Measurements from ENCODE around the gene VPS4B. TPM values are rescaled to one million over a fixed set of nuclear protein-coding genes. Genes with fewer than 3 reads are reported as not detected.

The VPS4B gene
- total and polyA plus RNA-seq, 2 experiments from 2014 or later, result 45.5 to 49.2 TPM

DNA sequence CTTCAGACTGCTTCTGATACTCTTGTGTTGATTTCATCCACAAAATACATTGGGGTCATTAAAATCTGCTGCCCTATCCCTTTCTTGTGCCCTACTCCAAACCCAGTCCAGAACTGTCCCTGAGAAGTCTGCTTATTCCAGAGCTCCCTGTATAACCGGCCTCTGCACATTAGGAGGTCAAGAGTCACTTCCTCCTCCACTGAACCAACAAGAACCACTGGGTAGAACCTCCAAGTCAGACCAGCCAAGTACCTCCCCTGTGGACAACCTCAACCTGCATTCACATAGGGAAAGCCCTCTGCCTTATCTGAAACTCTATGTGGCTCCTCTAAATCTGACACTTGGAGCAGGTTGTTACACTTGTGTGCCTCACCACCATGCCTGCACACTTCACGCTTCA is 77.4 kb downstream of the VPS4B start:
- Histone ChIP-seq H3K4me1 (ENCODE audit: insufficient read depth) (no peaks in the 10 kb centered on the region), H3K36me3 (ENCODE audit: low read depth) (peaks cover 39% of the 10 kb centered on the region), H3F3A (ENCODE audit: insufficient read depth) (peaks cover 11% of the 10 kb centered on the region; the same call in 1 of the 2 replicates), H3K27me3 (replicated peaks; ENCODE audit: insufficient read depth) (no peaks in the 10 kb centered on the region), H3K9me2 (ENCODE audit: insufficient read depth) (no peaks in the 10 kb centered on the region), H3K27ac (no peak overlapping the region), H3K4me2 (ENCODE audit: unreplicated experiment) (no peak overlapping the region), H2AFZ (no peak overlapping the region), H3K4me3 (no peak overlapping the region), H3K9me3 (ENCODE audit: low read depth) (no peaks in the 10 kb centered on the region), H4K20me1 (ENCODE audit: insufficient read depth) (no peaks in the 10 kb centered on the region), H3K9ac (no peak overlapping the region), H3K79me2 (ENCODE audit: insufficient read depth) (peaks cover 7% of the 10 kb centered on the region; the same call in 1 of the 2 replicates)
- WGBS, 2 experiments (ENCODE audit: low coverage in 1 of 2, low lambda C conversion rate in 2 of 2, missing lambda C conversion rate in 2 of 2), result 87 to 89% methylated on average over 2 of the region's 2 CpGs
- DNase-seq, result no peak
- in situ Hi-C loops (cut with MboI), result no loop called here
- TF ChIP-seq EZH2 (IDR thresholded peaks at IDR 0.05; ENCODE audit: insufficient read depth, poor library complexity, severe bottlenecking) (no peak), EZH2phosphoT487 (IDR thresholded peaks at IDR 0.05; ENCODE audit: insufficient read depth, low read depth) (no peak)

DNA sequence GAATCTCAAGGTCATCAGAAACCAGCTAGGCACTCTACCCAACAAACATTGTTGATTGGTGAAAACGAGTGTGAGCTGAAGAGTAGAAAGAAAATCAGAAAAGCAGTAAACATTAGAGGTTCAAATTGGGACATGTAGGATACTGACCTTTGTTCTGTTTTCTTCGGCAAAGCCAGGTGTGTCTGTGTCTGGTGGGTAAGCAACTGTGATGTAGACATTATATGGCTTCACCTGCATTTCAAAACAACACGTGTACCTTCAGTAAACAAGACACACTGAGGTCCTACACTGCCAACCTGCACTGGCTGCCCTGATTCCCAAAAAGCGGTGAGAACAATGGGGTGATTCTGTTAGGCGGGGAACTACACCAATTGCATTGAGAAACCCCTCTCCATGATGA is 78.0 kb downstream of the VPS4B start:
- Histone ChIP-seq H3K4me3 (no peak overlapping the region), H3K27ac (no peak overlapping the region), H3K79me2 (ENCODE audit: insufficient read depth) (peaks cover 7% of the 10 kb centered on the region; the same call in 1 of the 2 replicates), H3F3A (ENCODE audit: insufficient read depth) (peaks cover 15% of the 10 kb centered on the region; the same call in 1 of the 2 replicates), H2AFZ (no peak overlapping the region), H3K4me2 (ENCODE audit: unreplicated experiment) (no peak overlapping the region), H3K27me3 (replicated peaks; ENCODE audit: insufficient read depth) (no peaks in the 10 kb centered on the region), H3K4me1 (ENCODE audit: insufficient read depth) (no peaks in the 10 kb centered on the region), H3K9me3 (ENCODE audit: low read depth) (no peaks in the 10 kb centered on the region), H3K36me3 (ENCODE audit: low read depth) (peaks cover 34% of the 10 kb centered on the region), H3K9ac (no peak overlapping the region), H4K20me1 (ENCODE audit: insufficient read depth) (no peaks in the 10 kb centered on the region), H3K9me2 (ENCODE audit: insufficient read depth) (no peaks in the 10 kb centered on the region)
- WGBS, 2 experiments (ENCODE audit: low coverage in 1 of 2, low lambda C conversion rate in 2 of 2, missing lambda C conversion rate in 2 of 2), result 95 to 96% methylated on average over 4 to 5 of the region's 5 CpGs
- in situ Hi-C loops (cut with MboI), result no loop called here
- TF ChIP-seq EZH2phosphoT487 (IDR thresholded peaks at IDR 0.05; ENCODE audit: insufficient read depth, low read depth) (no peak), EZH2 (IDR thresholded peaks at IDR 0.05; ENCODE audit: insufficient read depth, poor library complexity, severe bottlenecking) (no peak)
- no peak for DNase-seq

DNA sequence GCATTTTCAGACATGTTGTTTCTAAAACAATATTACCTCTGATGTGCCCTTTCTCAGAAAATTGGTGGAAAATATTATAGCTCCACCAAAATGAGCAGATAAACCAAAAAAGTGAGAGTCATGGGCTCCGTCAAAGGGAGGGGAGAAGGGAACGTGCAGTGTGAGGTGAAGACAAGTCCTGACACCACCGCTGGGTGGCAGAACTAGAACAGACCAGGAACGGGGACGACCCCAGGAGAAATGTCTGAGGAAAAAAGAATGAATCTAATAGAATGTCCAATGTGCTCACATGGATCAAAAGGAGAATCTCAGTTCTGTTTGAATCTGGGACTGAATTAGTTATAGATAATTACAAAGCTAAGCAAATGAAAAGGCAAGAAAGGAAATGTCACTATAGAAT is 80.1 kb downstream of the VPS4B start:
- no peak overlapping the region for H2AFZ ChIP-seq
- H3K4me2 ChIP-seq (ENCODE audit: unreplicated experiment), result no peak overlapping the region
- no peak overlapping the region for H3K9ac ChIP-seq
- no peaks in the 10 kb centered on the region for H3K9me2 ChIP-seq (ENCODE audit: insufficient read depth)
- WGBS, 2 experiments (ENCODE audit: low coverage in 1 of 2, low lambda C conversion rate in 2 of 2, missing lambda C conversion rate in 2 of 2), result 54 to 59% methylated on average over 5 of the region's 5 CpGs
- H3K4me1 ChIP-seq (ENCODE audit: insufficient read depth), result peaks cover 2% of the 10 kb centered on the region; the same call in 1 of the 2 replicates
- H4K20me1 ChIP-seq (ENCODE audit: insufficient read depth), result no peaks in the 10 kb centered on the region
- peaks cover 35% of the 10 kb centered on the region for H3F3A ChIP-seq (ENCODE audit: insufficient read depth)
- in situ Hi-C loops (cut with MboI), result no loop called here
- no peak overlapping the region for H3K27ac ChIP-seq
- no peak overlapping the region for H3K4me3 ChIP-seq
- H3K79me2 ChIP-seq (ENCODE audit: insufficient read depth), result peaks cover 7% of the 10 kb centered on the region; the same call in 1 of the 2 replicates
- H3K9me3 ChIP-seq (ENCODE audit: low read depth), result no peaks in the 10 kb centered on the region
- DNase-seq, result peak; percentile 37
- no peak for TF ChIP-seq EZH2phosphoT487 (IDR thresholded peaks at IDR 0.05; ENCODE audit: insufficient read depth, low read depth)
- no peak for TF ChIP-seq EZH2 (IDR thresholded peaks at IDR 0.05; ENCODE audit: insufficient read depth, poor library complexity, severe bottlenecking)
- H3K27me3 ChIP-seq (replicated peaks; ENCODE audit: insufficient read depth), result no peaks in the 10 kb centered on the region
- H3K36me3 ChIP-seq (ENCODE audit: low read depth), result peaks cover 51% of the 10 kb centered on the region

- 3 to 6% methylated on average over 4 of the region's 4 CpGs for WGBS, 2 experiments (ENCODE audit: low coverage in 1 of 2, low lambda C conversion rate in 2 of 2, missing lambda C conversion rate in 2 of 2)
- Histone ChIP-seq H3K4me2 (ENCODE audit: unreplicated experiment) (no peak overlapping the region), H3F3A (ENCODE audit: insufficient read depth) (peaks cover 49% of the 10 kb centered on the region), H3K4me3 (no peak overlapping the region), H3K4me1 (ENCODE audit: insufficient read depth) (peaks cover 14% of the 10 kb centered on the region), H3K36me3 (ENCODE audit: low read depth) (peaks cover 53% of the 10 kb centered on the region), H3K79me2 (ENCODE audit: insufficient read depth) (no peaks in the 10 kb centered on the region), H4K20me1 (ENCODE audit: insufficient read depth) (no peaks in the 10 kb centered on the region), H3K9me2 (ENCODE audit: insufficient read depth) (no peaks in the 10 kb centered on the region), H3K9ac (no peak overlapping the region), H3K27ac (no peak overlapping the region), H3K9me3 (ENCODE audit: low read depth) (no peaks in the 10 kb centered on the region), H2AFZ (no peak overlapping the region), H3K27me3 (replicated peaks; ENCODE audit: insufficient read depth) (no peaks in the 10 kb centered on the region)
- no peak for TF ChIP-seq EZH2phosphoT487 (IDR thresholded peaks at IDR 0.05; ENCODE audit: insufficient read depth, low read depth)
- TF ChIP-seq EZH2 (IDR thresholded peaks at IDR 0.05; ENCODE audit: insufficient read depth, poor library complexity, severe bottlenecking), result no peak
- in situ Hi-C loops (cut with MboI), result no loop called here
- peak; percentile 68 for DNase-seq
Observed at GRCh38 chr18:63339920-63340484, 82.3 kb downstream of the VPS4B start.

Other genes starting within 250 kb of the VPS4B start
- 1.0 and 1.5 TPM in 2 replicates for gene BCL2, start 102.7 kb downstream of the VPS4B start, total RNA-seq (2014; rRNA removed; shearing (Covaris generic))
- 0.30 and 0.39 TPM in 2 replicates for gene BCL2, start 102.7 kb downstream of the VPS4B start, polyA plus RNA-seq (2016; fragmentation: Nextera tagmentation; extraction: Ambion mirVana)
- gene KDSR, start 55.3 kb downstream of the VPS4B start, total RNA-seq (2014; rRNA removed; shearing (Covaris generic)), result 30.7 and 31.2 TPM in 2 replicates
- 54.7 and 55.1 TPM in 2 replicates for gene KDSR, start 55.3 kb downstream of the VPS4B start, polyA plus RNA-seq (2016; fragmentation: Nextera tagmentation; extraction: Ambion mirVana)
- gene SERPINB5, start 54.5 kb upstream of the VPS4B start, total RNA-seq (2014; rRNA removed; shearing (Covaris generic)), result not detected in 2 replicates
- not detected in 2 replicates for gene SERPINB5, start 54.5 kb upstream of the VPS4B start, polyA plus RNA-seq (2016; fragmentation: Nextera tagmentation; extraction: Ambion mirVana)
- not detected in 2 replicates for gene SERPINB12, start 119.9 kb upstream of the VPS4B start, total RNA-seq (2014; rRNA removed; shearing (Covaris generic))
- not detected in 2 replicates for gene SERPINB12, start 119.9 kb upstream of the VPS4B start, polyA plus RNA-seq (2016; fragmentation: Nextera tagmentation; extraction: Ambion mirVana)
- gene SERPINB13, start 164.9 kb upstream of the VPS4B start, total RNA-seq (2014; rRNA removed; shearing (Covaris generic)), result not detected in 2 replicates
- not detected in 2 replicates for gene SERPINB13, start 164.9 kb upstream of the VPS4B start, polyA plus RNA-seq (2016; fragmentation: Nextera tagmentation; extraction: Ambion mirVana)
- gene SERPINB4, start 221.8 kb upstream of the VPS4B start, total RNA-seq (2014; rRNA removed; shearing (Covaris generic)), result not detected in 2 replicates
- gene SERPINB4, start 221.8 kb upstream of the VPS4B start, polyA plus RNA-seq (2016; fragmentation: Nextera tagmentation; extraction: Ambion mirVana), result not detected in 2 replicates
- not detected in 2 replicates for gene SERPINB3, start 239.4 kb upstream of the VPS4B start, total RNA-seq (2014; rRNA removed; shearing (Covaris generic))
- gene SERPINB3, start 239.4 kb upstream of the VPS4B start, polyA plus RNA-seq (2016; fragmentation: Nextera tagmentation; extraction: Ambion mirVana), result 0.24 TPM in 1 of 2 replicates, not detected in the other